HL-60/S4 treated with phorbol 12-myristate 13-acetate at 8.2 ng/mL for 4 days and 3 days (cell line): ENCODE data around the gene WDR83.

ENCODE experiments used
- in situ Hi-C: fragments of 300-500 bp; cut with MboI; formaldehyde crosslinking; loops from 2 replicates; pipeline ENCODE4 v1.15.0; 2022; ENCODE audit warnings: low sequenced_read_pairs

WDR83 gene

GRCh38 chr19:12655546-12655945 is 11.1 kb upstream of the WDR83 start:
- in situ Hi-C loops: loop anchor here (25.0 kb wide), 1 partner anchor 1068 kb away; the partner anchor contains the start of genes ACP5 and ZNF627

- in situ Hi-C loops: loop anchor here (25.0 kb wide), 1 partner anchor 1070 kb away; the partner anchor contains the start of genes ACP5 and ZNF627
These were observed 9.6 kb upstream of the WDR83 start for GRCh38 chr19:12656899-12657571.

GRCh38 chr19:12657966-12658365 is 8.6 kb upstream of the WDR83 start:
- in situ Hi-C loops: loop anchor here (25.0 kb wide), 1 partner anchor 1071 kb away; the partner anchor contains the start of genes ACP5 and ZNF627

GRCh38 chr19:12660980-12661379 is 5.6 kb upstream of the WDR83 start:
- in situ Hi-C loops: loop anchor here (25.0 kb wide), 1 partner anchor 1074 kb away; the partner anchor contains the start of genes ACP5 and ZNF627

- in situ Hi-C loops: loop anchor here (25.0 kb wide), 1 partner anchor 1077 kb away; the partner anchor contains the start of genes ACP5 and ZNF627
These were observed 2.0 kb upstream of the WDR83 start for GRCh38 chr19:12664406-12665280.

GRCh38 chr19:12665281-12665573 is 1.4 kb upstream of the WDR83 start:
- in situ Hi-C loops: loop anchor here (25.0 kb wide), 1 partner anchor 1078 kb away; the partner anchor contains the start of genes ACP5 and ZNF627

- in situ Hi-C loops: loop anchor here (25.0 kb wide), 1 partner anchor 1078 kb away; the partner anchor contains the start of genes ACP5 and ZNF627
These were observed 839 bp upstream of the WDR83 start for GRCh38 chr19:12665671-12666264.

GRCh38 chr19:12667731-12668302 is 1.2 kb downstream of the WDR83 start:
- in situ Hi-C loops: loop anchor here (25.0 kb wide), 1 partner anchor 1081 kb away; the partner anchor contains the start of genes ACP5 and ZNF627

GRCh38 chr19:12668346-12668745 is 1.7 kb downstream of the WDR83 start:
- in situ Hi-C loops: loop anchor here (25.0 kb wide), 1 partner anchor 1081 kb away; the partner anchor contains the start of genes ACP5 and ZNF627

GRCh38 chr19:12668932-12669269 is 2.3 kb downstream of the WDR83 start:
- in situ Hi-C loops: loop anchor here (25.0 kb wide), 1 partner anchor 1082 kb away; the partner anchor contains the start of genes ACP5 and ZNF627

- in situ Hi-C loops: loop anchor here (10.0 to 25.0 kb wide), 2 partner anchors 105 to 1082 kb away; partner anchors contain the start of genes ACP5 and ZNF627
These were observed 2.9 kb downstream of the WDR83 start for GRCh38 chr19:12669270-12670158.

- in situ Hi-C loops: loop anchor here (10.0 to 25.0 kb wide), 2 partner anchors 106 to 1083 kb away; partner anchors contain the start of genes ACP5 and ZNF627
These were observed 3.7 kb downstream of the WDR83 start for GRCh38 chr19:12670159-12670928.

- in situ Hi-C loops: loop anchor here (10.0 to 25.0 kb wide), 2 partner anchors 108 to 1085 kb away; partner anchors contain the start of genes ACP5 and ZNF627
These were observed 6.1 kb downstream of the WDR83 start for GRCh38 chr19:12672744-12673143.

- in situ Hi-C loops: loop anchor here (10.0 kb wide), 1 partner anchor 111 kb away; no protein-coding TSS in a partner anchor
These were observed 8.8 kb downstream of the WDR83 start for GRCh38 chr19:12675399-12675798.

GRCh38 chr19:12675940-12676339 is 9.3 kb downstream of the WDR83 start:
- in situ Hi-C loops: loop anchor here (10.0 kb wide), 1 partner anchor 111 kb away; no protein-coding TSS in a partner anchor

- in situ Hi-C loops: loop anchor here (10.0 kb wide), 1 partner anchor 112 kb away; no protein-coding TSS in a partner anchor
These were observed 9.8 kb downstream of the WDR83 start for GRCh38 chr19:12676384-12676792.

- in situ Hi-C loops: loop anchor here (10.0 kb wide), 1 partner anchor 112 kb away; no protein-coding TSS in a partner anchor
These were observed 10.3 kb downstream of the WDR83 start for GRCh38 chr19:12676928-12677327.

- in situ Hi-C loops: loop anchor here (10.0 kb wide), 1 partner anchor 113 kb away; no protein-coding TSS in a partner anchor
These were observed 11.4 kb downstream of the WDR83 start for GRCh38 chr19:12678039-12678438.
